Cardiac septum (tissue), 1 donor: ENCODE data around the gene USP30. TPM values are rescaled to one million over a fixed set of nuclear protein-coding genes. Genes with fewer than 3 reads are reported as not detected.
"Not testable (repeated sequence)": the region's sequence is repeated elsewhere in the genome, so short reads cannot be mapped to it uniquely, and the experiment has no call there.

Experiments used
- DNase-seq: peaks from one replicate; pipeline ENCODE4 v3.0.0-alpha.2; 2020; ENCODE audit warnings: low spot score
- intact Hi-C: fragments of 100-400 bp; cut with DNase I; formaldehyde crosslinking; loops from one replicate; pipeline ENCODE4 v1.14.0; 2022
- long read RNA-seq: library from polyadenylated mRNA; unstranded; transcript quantifications from one replicate; pipeline ENCODE4 v2.0.0, GENCODE V29; 2021
- total RNA-seq: library from RNA; stranded (reverse); fragmentation: NEBNext Ultra II Directional; extraction: Animal tissue kit (Norgen Biotek cat#: 25700); gene quantifications from one replicate; pipeline ENCODE4 v1.2.1, GENCODE V29; 2021
- donor health status: DM: no; HTN: no; CAD: no.

The USP30 gene, protein sequence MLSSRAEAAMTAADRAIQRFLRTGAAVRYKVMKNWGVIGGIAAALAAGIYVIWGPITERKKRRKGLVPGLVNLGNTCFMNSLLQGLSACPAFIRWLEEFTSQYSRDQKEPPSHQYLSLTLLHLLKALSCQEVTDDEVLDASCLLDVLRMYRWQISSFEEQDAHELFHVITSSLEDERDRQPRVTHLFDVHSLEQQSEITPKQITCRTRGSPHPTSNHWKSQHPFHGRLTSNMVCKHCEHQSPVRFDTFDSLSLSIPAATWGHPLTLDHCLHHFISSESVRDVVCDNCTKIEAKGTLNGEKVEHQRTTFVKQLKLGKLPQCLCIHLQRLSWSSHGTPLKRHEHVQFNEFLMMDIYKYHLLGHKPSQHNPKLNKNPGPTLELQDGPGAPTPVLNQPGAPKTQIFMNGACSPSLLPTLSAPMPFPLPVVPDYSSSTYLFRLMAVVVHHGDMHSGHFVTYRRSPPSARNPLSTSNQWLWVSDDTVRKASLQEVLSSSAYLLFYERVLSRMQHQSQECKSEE
- total RNA-seq, result 15.9 TPM
- long read RNA-seq, transcript USP30-201 (13 exons, 3,742 nt), result major isoform, 8 of 21 reads
- long read RNA-seq, partial matches to known transcripts, result 3 of 21 reads
- long read RNA-seq, other reads (novel, unspliced or antisense), result 7 of 21 reads

DNA sequence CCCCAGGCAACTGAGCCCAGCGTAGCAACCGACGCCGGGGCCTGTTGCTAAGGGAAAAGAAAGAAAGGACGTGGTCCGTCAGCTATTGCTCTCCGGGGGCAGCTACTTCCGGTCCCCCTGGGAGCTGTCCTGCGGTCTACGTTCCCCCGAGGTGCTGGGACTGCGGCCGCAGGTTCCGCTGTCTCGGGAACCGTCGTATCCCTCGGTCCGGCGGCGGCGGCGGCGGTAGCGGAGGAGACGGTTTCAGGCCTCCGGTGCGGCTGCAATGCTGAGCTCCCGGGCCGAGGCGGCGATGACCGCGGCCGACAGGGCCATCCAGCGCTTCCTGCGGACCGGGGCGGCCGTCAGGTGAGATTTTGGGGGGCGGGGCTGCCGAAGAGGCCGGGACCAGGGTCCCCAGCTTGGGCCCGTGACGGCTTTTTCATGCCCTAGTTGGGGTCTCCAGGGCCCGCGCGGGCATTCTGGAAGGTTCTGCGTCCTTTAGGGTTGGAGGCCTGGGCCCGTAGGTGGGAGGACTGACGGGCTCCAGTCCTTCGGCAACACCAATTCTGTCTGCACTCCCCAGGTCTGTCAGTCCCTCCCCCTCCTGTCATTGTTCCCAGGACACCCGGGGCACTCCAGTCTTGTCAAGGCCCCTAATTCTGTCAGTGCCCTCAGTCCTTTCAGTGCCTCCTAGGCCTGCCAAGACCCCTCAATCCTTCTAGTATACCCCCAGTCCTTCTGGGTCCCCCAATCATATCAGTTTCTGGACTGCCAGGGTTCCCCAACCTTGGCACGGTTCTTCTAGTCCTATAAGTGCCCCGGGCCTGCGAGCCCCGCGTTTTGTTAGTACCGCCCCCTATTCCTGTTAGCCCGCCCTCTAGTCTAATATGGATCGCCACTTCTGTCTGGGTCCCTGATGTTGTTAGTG is at the start of gene USP30:
Gene USP30 (plus strand): TSS at position 163 of the 910 bp plus-strand sequence. CDS start 103 bp downstream, at position 266.
- intact Hi-C loops, result no loop called here

DNA sequence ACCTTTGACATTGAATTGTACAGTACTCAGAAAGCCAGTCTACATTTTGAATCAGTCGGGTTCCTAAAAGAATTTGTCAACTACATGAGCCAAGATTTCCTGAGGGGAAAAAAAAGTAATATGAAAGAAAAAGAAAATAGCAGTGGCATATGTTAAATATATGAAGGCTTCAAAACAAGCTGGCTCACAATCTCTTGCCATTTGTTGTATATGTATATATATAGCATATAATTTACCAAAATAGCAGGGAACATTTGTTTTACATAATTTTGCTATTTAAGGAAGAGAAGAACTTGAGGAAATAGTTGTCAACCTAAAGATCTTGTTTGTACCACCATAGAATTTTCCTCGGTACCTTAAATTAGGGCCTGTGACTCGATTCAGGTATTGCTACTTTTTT is 48.4 kb upstream of the USP30 start:
- intact Hi-C loops, result no loop called here
- no peak for DNase-seq

More for the DNA sequence above, at the start of gene USP30:
- DNase-seq, result peak; percentile 94

DNA sequence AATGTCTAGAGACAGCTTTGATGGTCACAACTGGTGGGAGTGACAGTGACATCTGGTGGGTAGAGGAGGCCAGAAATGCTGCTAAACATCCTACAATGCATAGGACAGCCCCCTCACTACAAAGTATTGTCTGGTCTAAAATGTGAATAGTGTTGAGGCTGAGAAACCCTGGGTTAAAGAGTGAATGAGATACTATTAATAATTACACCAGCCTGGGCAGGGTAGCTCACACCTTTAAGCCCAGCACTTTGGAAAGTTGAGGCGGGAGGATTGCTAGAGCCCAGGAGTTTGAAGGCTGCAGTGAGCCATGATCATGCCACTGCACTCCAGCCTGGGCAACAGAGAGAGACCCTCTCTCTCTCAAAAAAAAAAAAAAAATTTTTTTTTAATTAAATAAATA is 42.6 kb upstream of the USP30 start:
- intact Hi-C loops, result no loop called here
- DNase-seq, result no peak

DNA sequence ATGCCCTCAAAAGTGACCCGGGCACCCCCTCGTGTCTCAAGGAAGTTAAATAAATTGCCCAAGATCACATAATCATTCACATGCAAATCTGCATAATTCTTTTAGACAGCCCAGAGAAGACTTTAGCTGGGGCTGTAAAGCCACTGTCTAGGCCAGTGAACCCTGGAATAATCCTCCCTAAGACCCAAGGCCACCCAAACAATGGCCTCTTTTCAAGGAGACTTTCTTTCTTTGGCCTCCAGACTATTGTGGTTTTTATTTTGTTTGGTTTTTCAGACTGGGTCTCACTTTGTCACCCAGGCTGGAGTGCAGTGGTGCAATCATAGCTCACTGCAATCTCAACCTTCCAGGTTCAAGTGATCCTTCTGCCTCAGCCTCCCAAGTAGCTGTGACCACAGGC is 42.1 kb upstream of the USP30 start:
- DNase-seq, result no peak

DNA sequence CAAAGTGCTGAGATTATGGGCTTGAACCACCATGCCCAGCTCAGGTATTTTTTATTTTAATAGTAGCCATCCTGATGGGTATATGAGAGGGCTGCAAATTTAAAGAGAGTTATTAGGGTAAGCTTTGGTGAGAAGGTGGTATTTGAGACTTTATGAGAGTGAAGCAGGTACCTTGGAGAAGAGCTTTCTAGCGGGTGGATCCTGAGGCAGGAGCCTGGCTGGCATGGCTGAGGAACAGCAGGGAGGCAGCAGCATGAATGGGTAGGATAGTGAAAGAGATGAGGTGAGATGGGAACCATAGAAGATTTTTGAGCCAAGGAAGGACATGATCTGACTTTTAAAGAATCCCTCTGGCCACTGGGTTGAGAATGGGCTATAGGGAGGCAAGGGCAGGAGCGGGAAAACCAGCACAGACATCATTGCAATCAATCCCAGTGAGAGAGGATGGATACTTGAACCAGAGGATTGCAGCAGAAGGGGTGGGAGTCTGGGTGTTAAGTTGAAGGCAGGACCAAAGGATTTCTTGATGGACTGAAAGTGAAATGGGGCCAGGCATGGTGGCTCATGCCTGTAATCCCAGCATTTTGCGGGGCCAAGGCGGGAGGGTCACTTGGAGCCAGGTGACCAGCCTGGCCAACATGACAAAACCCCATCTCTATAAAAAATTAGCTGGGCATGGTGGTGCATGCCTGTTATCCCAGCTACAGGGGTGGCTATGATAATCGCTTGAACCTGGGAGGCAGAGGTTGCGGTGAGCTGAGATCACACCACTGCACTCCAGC is 37.2 kb upstream of the USP30 start:
- intact Hi-C loops, result no loop called here
- no peak for DNase-seq

More for the DNA sequence above, 42.1 kb upstream of the USP30 start:
- intact Hi-C loops, result no loop called here

DNA sequence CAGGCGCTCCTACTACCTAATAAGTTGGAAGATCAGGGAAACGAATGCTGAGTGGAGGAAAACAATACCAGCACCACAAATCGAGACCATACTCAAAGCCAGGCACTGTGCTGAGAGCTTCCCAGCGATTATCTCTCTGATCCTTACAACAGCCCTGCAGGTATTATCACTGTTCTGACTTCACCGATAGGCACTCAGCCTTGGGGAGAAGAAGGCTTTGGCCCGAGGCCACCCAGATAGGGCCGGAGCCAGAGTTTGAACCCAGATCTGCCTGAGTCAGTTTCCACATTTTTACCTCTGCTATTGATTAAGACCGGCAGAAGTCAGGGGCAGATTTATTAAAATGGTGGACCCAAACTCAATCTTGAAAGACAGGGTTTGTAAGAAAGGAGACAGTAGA is 36.4 kb upstream of the USP30 start:
- intact Hi-C loops, result no loop called here
- DNase-seq, result no peak

DNA sequence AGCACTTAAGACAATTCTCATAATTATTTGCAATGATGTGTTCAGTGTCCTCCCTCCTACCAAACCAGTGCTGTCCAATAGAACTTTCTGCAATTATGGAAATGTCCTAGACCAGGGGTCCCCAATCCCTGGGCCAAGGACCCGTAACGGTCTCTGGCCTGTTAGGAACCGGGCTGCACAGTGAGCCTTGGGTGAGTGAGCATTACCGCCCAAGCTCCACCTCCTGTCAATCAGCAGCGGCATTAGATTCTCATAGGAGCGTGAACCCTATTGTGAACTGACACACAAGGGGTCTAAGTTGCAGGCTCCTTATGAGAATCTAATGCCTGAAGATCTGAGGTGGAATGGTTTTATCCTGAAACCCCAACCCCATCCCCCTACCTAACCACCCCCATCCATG is 35.4 kb upstream of the USP30 start:
- intact Hi-C loops, result no loop called here
- no peak for DNase-seq

DNA sequence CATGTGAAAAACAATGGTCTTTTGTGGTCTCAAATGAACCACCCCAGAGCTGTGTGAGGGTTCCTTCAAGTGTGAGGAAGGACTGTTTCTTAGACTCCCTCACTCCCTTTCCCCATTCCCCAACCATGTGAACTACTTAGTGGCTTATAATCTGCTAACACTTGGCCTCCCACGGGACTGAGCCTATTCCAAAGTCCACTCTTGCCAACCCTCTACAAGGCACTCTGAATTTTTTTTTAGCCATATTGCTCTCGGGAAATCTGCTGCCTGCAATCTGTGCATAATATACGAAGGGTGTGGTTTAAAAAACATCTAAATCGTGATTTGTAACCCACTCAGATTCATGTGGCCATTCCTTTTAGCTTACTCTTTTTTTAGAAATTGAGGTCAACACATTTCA is 34.1 kb upstream of the USP30 start:
- no peak for DNase-seq
- intact Hi-C loops, result no loop called here

DNA sequence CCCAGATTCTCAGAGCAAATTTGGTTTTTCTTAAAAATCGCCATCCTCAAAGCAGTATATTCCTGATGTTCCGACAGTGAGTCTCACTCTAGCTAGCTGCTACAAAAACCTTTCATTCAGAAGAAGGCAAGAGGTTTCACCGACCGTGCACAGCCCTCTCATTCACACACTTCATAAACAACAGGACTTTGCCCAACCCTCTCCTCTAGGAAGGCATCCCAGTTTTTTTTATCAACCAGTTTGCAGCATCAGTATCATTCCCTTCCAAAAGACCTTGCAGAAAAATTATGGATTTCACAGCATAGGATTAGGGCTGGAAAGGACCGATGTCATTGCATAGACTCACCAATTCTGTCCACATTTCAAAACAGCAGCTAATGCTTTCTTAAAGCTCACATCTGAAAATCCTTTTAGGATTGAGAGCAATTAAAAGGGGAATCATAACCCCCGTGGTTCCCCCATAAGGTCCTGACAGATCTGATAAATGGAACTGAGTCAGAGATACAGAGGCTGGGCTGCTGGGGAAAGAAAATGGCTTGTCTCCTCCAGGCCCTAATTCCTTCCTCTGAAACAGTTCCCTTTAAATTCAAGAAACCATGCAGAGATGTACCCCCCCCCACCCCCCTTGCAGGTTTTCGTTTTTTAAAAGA is 32.1 kb upstream of the USP30 start:
- intact Hi-C loops, result no loop called here

DNA sequence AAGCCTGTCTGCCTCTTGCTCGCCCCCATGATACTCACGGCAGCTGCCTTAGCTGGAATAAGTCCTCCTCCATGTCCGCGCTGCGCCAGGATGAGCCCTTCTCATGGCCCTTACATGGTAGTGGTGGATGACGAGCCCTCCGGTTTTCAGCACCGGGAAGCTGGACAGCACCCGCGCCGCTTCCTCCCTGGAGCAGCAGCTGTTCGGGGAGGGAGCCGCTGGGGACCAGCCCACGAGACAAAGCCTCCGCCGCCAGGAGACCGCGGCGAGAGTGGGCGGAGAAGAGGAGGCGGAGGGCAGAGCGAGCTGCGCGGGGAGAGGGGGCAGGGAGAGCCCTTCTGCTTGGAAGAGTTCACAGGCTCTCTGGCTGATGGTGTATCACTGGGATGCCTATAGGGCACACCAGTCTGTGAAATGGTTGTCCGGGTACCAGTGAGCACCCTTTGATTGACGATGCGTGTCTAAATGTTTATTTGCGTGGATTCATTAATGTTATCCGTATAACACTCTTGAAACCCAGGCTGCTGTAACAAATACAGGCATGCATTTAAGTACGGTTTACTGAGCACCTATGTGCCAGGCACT is 31.5 kb upstream of the USP30 start, which contains the start of gene SVOP:
Gene SVOP (minus strand): TSS at position 273 of the 585 bp plus-strand sequence. CDS start 200 bp downstream, at position 73.
- DNase-seq, result peak; percentile 90
- intact Hi-C loops, result no loop called here

More for the DNA sequence above, 32.1 kb upstream of the USP30 start:
- DNase-seq, result no peak

DNA sequence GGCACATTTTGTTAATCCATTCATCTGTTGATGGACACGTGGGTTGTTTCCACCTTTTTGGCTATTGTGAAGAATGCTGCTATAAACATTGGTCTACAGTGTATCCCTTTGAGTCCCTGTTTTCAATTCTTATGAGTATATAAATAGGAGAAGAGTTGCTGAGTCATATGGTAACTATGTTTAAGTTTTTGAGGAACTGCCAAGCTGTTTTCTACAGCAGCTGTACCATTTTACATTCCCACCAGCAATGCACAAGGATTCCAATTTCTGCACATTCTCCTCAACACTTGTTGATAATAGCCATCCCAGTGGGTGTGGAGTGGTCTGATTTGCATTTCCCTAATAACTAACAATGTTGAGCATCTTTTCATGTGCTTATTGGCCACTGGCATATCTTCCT is 24.6 kb upstream of the USP30 start:
- DNase-seq, result no peak

DNA sequence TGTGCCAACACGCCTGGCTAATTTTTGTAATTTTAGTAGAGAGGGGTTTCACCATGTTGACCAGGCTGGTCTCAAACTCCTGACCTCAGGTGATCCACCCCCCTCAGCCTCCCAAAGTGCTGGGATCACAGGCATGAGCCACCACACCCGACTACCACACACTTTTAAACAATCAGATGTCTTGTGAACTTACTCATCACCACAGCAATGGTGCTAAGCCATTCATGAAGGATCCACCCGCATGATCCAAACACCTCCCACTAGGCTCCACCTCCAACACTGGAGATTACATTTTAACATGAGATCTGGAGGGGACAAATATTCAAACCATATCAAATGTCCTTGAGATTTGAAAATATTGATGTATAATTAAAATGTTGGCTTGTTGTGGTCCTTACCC is 23.8 kb upstream of the USP30 start:
- intact Hi-C loops, DNase-seq: not testable (repeated sequence)

More for the DNA sequence above, 24.6 kb upstream of the USP30 start:
- intact Hi-C loops, result no loop called here

DNA sequence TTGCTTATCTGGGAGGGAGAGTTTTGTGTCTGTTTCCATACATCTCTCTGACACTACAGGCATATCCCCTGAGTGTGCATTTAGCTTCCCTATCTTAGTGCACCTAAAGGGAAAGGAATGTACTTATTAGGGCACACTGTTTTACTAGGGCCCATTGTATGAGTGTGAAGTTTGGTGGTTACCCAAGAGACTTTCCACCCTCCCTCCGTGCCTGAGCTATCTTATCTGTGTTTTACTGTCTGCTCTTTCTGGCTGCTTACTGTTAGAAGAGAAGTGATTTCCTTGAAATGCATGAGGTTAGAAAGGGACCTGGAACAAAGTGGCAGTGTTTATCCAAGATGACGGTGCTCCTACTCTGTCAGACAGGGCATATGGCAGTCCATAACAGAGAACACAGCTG is 23.0 kb upstream of the USP30 start:
- intact Hi-C loops, result no loop called here
- DNase-seq, result no peak

DNA sequence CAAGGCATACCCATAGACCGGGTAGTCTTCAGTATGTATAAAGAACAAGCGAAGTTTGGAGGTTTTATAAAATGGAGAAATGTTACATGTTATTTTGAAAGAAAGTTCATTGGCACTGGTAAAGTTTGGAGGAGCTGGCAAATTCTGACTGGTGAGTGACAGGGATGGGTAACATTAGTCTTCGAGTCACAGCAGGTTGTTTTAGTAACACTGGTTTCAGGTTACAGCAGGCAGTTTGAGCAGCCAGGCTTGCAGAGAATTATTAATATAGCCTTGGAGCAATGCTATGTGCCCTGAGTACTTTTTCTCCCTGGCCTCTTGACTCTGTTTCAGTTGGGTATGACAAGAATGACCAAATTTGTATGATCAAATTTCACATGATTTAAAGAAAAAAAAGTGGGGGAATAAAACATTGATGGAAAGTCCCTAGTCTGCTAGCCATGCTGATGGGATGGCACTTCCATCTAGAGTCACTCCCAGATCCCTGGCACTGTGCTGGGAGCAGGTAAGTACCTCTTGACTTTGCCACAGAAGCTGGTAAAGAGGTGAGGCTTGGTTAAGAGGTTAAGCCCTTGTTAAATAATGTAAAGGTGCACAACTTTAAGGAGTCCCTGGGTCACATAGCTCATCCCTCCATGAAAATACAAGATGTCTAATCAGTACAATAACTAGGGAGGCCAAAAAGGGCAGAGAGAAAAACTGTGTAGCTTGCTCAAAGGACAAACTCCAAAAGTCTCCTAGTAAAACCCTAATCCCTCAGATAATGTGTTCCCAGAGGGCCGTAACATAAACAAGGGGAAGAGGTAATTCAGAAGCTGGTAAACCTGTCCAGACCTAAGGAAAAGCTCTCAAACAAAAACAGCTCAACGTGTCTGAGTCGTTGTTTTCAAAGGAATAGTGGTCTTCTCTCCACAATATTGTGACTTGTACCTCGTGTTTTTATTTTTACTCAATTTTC is 18.9 kb upstream of the USP30 start:
- intact Hi-C loops, result no loop called here
- DNase-seq, result no peak

DNA sequence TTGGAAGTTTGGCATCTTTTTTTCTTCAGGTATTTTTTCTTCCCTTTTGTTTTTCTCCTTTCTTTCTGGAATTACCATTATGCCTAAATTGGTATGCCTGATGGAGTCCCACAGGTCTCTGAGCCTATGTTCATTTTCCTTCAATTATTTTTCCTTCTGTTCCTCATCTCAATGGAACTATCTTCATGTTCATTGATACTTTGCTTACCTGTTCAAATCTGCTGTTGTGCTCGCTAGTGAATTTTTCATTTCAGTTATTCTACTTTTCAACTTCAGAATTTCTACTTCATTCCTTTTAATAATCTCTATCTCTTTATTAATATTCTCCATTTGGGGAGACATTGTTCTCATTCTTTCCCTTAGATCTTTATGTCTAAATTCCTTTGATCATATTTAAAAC is 15.4 kb upstream of the USP30 start:
- intact Hi-C loops, result no loop called here
- no peak for DNase-seq

DNA sequence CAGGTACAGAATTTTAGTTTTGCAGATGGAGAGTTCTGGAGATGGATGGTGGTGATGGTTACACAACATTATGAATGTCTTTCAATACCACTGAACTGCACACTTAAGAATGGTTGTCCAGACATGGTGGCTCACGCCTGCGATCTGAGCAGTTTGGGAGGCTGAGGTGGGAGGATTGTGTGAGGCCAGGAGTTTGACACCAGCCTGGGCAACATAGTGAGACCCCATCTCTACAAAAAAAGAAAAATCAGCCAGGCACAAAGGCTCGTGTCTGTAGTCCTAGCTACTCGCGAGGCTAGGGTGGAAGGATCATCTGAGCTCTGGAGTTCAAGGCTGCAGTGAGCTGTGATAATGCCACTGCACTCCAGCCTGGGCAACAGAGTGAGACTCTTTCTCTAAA is 8.1 kb upstream of the USP30 start:
- intact Hi-C loops, result no loop called here
- DNase-seq, result no peak

DNA sequence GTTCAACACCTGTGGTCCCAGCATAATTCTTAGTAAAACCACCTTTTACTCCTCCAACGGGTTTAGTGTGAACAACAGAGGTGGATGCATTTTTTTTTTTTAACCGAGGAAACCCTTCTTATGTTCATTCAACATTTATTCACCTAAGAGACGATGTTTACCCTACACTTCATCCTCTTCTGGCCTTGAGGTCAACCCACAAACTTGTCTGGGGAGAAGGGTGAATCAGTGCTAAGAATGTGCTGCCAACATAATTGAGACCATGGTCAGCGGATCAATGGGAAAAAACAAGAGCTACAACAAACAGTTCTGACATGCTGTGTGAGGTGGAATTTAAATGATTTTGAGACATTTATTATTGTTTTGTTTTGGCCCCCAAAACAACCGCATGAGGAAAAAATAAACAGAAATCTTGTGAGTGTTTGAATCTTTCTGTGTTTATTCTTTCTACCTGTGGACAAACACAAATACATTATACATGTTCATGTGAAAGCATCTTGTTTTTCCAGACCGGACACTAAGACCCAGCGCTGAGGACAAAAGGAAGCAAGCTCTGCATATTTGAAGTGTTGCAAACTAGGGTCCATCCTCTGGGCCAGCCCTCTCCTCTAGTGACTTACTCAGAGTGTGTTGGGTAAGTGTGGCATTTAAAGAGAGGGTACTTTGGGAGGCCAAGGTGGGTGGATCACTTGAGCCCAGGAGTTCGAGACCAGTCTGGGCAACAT is 5.1 kb upstream of the USP30 start:
- DNase-seq, result no peak

More for the DNA sequence above, 5.1 kb upstream of the USP30 start:
- intact Hi-C loops, result no loop called here
